Fibroblast of lung (primary cell): ENCODE data around the gene KLHL25.

Experiments
- EZH2 ChIP-seq: IDR thresholded peaks from 2 replicates; pipeline ENCODE4 v1.5.1; 2012; ENCODE audit warnings: low read length, control low read depth, mild to moderate bottlenecking; ENCODE audit errors: missing control alignments
- TF ChIP-seq, protein P1 (sequence below), 2 donors: IDR thresholded peaks in 1 of 2; conservative IDR thresholded peaks in 1 of 2; 1 replicate in 1 of 2; 2 replicates in 1 of 2; pipeline ENCODE4 v1.5.1; 2011 to 2012; ENCODE audit warnings: low read length in 2 of 2, control low read depth in 1 of 2, inconsistent platforms in 1 of 2, low read depth in 1 of 2, mild to moderate bottlenecking in 1 of 2

- TF ChIP-seq, protein P1, sequence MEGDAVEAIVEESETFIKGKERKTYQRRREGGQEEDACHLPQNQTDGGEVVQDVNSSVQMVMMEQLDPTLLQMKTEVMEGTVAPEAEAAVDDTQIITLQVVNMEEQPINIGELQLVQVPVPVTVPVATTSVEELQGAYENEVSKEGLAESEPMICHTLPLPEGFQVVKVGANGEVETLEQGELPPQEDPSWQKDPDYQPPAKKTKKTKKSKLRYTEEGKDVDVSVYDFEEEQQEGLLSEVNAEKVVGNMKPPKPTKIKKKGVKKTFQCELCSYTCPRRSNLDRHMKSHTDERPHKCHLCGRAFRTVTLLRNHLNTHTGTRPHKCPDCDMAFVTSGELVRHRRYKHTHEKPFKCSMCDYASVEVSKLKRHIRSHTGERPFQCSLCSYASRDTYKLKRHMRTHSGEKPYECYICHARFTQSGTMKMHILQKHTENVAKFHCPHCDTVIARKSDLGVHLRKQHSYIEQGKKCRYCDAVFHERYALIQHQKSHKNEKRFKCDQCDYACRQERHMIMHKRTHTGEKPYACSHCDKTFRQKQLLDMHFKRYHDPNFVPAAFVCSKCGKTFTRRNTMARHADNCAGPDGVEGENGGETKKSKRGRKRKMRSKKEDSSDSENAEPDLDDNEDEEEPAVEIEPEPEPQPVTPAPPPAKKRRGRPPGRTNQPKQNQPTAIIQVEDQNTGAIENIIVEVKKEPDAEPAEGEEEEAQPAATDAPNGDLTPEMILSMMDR (conservative IDR thresholded peaks at IDR 0.05 in 1 of 2, IDR thresholded peaks at IDR 0.05 in 1 of 2; ENCODE audit: low read depth in 1 of 2, low read length in 2 of 2): no peak
- TF ChIP-seq EZH2: no peak
Measured at GRCh38 chr15:85757939-85758654, 36.6 kb downstream of the KLHL25 start.
